ENCODE data around the gene ABT1. TPM values are rescaled to one million over a fixed set of nuclear protein-coding genes. Genes with fewer than 3 reads are reported as not detected.

ABT1 gene
- total RNA-seq, 1 donor from 2014 or later, result 7.6 TPM

- DNase-seq (ENCODE audit: missing footprints), result no peak
- intact Hi-C loops (cut with DNase I), result no loop called here
- no peak for ATAC-seq
These were observed 49.3 kb downstream of the ABT1 start for GRCh38 chr6:26646074-26646473.

Other genes starting within 250 kb of the ABT1 start
- 17.0 TPM for gene BTN3A2, start 231.8 kb upstream of the ABT1 start, total RNA-seq
- 6.0 TPM for gene BTN2A2, start 213.8 kb upstream of the ABT1 start, total RNA-seq
- 11.2 TPM for gene BTN3A1, start 194.7 kb upstream of the ABT1 start, total RNA-seq
- 9.4 TPM for gene BTN3A3, start 156.4 kb upstream of the ABT1 start, total RNA-seq
- 14.5 TPM for gene BTN2A1, start 139.0 kb upstream of the ABT1 start, total RNA-seq
- not detected for gene BTN1A1, start 96.7 kb upstream of the ABT1 start, total RNA-seq
- 29.0 TPM for gene HMGN4, start 58.6 kb upstream of the ABT1 start, total RNA-seq
- 14.2 TPM for gene ZNF322, start 62.8 kb downstream of the ABT1 start, total RNA-seq